Measurements from ENCODE around the gene CRMP1.

DNA sequence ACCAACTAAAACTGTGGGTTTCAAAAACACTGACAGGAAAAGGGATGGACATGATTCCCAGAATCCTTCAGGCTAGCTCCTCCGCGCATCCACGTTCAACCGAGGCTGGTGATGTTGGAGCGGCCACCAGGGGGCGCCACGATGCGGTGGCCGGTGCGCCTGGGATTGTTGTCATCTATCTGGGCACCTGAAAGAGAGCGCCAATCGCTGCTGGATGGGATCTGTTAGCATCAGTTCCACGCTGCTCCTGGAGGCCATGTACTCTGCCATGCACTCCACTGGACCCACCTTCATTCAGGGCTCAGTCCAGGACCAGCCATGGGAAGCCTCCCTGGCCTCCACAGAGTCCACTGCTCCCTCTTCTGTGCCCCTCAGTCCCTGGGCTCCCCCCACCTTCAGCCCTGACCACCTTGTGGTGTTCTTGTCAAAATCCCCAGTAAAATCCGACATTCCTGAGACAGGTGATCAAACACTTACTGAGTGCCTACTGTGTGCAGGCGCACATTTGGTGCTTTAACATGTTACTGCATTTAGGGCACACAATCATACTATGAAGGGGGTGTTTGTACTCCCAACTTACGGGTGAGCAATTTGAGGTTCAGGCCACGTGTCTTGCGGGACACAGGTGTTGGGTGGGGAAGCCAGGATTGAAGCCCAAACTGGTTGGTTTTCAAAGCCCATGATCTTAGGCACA, 71.1 kb downstream of the CRMP1 start:
- TF ChIP-seq, protein P1, sequence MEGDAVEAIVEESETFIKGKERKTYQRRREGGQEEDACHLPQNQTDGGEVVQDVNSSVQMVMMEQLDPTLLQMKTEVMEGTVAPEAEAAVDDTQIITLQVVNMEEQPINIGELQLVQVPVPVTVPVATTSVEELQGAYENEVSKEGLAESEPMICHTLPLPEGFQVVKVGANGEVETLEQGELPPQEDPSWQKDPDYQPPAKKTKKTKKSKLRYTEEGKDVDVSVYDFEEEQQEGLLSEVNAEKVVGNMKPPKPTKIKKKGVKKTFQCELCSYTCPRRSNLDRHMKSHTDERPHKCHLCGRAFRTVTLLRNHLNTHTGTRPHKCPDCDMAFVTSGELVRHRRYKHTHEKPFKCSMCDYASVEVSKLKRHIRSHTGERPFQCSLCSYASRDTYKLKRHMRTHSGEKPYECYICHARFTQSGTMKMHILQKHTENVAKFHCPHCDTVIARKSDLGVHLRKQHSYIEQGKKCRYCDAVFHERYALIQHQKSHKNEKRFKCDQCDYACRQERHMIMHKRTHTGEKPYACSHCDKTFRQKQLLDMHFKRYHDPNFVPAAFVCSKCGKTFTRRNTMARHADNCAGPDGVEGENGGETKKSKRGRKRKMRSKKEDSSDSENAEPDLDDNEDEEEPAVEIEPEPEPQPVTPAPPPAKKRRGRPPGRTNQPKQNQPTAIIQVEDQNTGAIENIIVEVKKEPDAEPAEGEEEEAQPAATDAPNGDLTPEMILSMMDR (conservative IDR thresholded peaks at IDR 0.05; ENCODE audit: low read depth, low read length) = peak; percentile 46
- TF ChIP-seq POLR2A (IDR thresholded peaks at IDR 0.05; ENCODE audit: low read depth, low read length) (no peak), BHLHE40 (IDR thresholded peaks at IDR 0.05; ENCODE audit: low read depth, low read length) (no peak), FOS (IDR thresholded peaks at IDR 0.05; ENCODE audit: low read depth, low read length) (no peak), MXI1 (IDR thresholded peaks at IDR 0.05; ENCODE audit: borderline replicate concordance, low read depth, low read length) (no peak), SMC3 (IDR thresholded peaks at IDR 0.05; ENCODE audit: low read depth, low read length) (no peak)
